OCI-LY7 (cell line): ENCODE data around the gene DGKQ. TPM values are rescaled to one million over a fixed set of nuclear protein-coding genes. Genes with fewer than 3 reads are reported as not detected.

ENCODE experiments used
- BruUV-seq: library from RNA; stranded (reverse); fragments of 400-500 nt; replicated peaks from 2 replicates; lab custom pipeline; 2021; lab: Mats Ljungman, UMichigan
- CTCF ChIA-PET: fragments of 300-600 bp; sonication (Branson Sonifier 250); formaldehyde crosslinking; loops from one replicate; lab custom pipeline; 2022; ENCODE audit warnings: antibody characterized with exemption; ENCODE audit not compliant: unreplicated experiment; lab: Charles Lee
- POLR2A ChIA-PET: fragments of 300-600 bp; sonication (Branson Sonifier 250); formaldehyde crosslinking; loops from one replicate; lab custom pipeline; 2022; ENCODE audit warnings: antibody characterized with exemption; lab: Charles Lee
- DNase-seq: peaks from one replicate; pipeline ENCODE4 v3.0.0-alpha.2; 2015; ENCODE audit warnings: low spot score
- H2AFZ ChIP-seq: fragments of 200-600 bp; sonication (generic), shearing (Covaris generic); 2 replicates; pipeline ENCODE4 v1.6.1; 2014; ENCODE audit warnings: mild to moderate bottlenecking, antibody characterized with exemption, low read length, moderate library complexity
- H3K27ac ChIP-seq: fragments of 200-600 bp; sonication (generic); 2 replicates; pipeline ENCODE4 v1.5.1; 2014; ENCODE audit warnings: mixed run types, low read depth, mild to moderate bottlenecking, moderate library complexity, low read length, inconsistent platforms; ENCODE audit not compliant: poor library complexity, severe bottlenecking
- H3K36me3 ChIP-seq: fragments of 200-600 bp; sonication (generic); 2 replicates; pipeline ENCODE4 v1.6.1; 2014; ENCODE audit warnings: mild to moderate bottlenecking, antibody characterized with exemption, low read length, moderate library complexity, mixed read lengths; ENCODE audit not compliant: insufficient read depth
- H3K4me1 ChIP-seq: fragments of 200-600 bp; sonication (generic); 2 replicates; pipeline ENCODE4 v1.5.1; 2014; ENCODE audit warnings: mild to moderate bottlenecking, low read length; ENCODE audit not compliant: insufficient read depth, poor library complexity, severe bottlenecking
- H3K4me2 ChIP-seq: fragments of 200-600 bp; sonication (generic); 2 replicates; pipeline ENCODE4 v1.6.1; 2014; ENCODE audit warnings: mild to moderate bottlenecking, low read length
- H3K4me3 ChIP-seq: fragments of 200-600 bp; sonication (generic); 2 replicates; pipeline ENCODE4 v1.5.1; 2014; ENCODE audit warnings: mild to moderate bottlenecking, low read depth, low read length; ENCODE audit not compliant: poor library complexity, severe bottlenecking
- H3K79me2 ChIP-seq: fragments of 200-600 bp; sonication (generic); 2 replicates; pipeline ENCODE4 v1.6.1; 2016; ENCODE audit warnings: low read depth, mild to moderate bottlenecking, low read length, moderate library complexity, mixed read lengths; ENCODE audit not compliant: insufficient read depth
- H3K9me2 ChIP-seq: fragments of 200-600 bp; sonication (generic); 2 replicates; pipeline ENCODE4 v1.6.1; 2016; ENCODE audit warnings: mild to moderate bottlenecking, low read length, mixed read lengths; ENCODE audit not compliant: insufficient read depth
- H3K9me3 ChIP-seq: fragments of 200-600 bp; sonication (generic); 2 replicates; pipeline ENCODE4 v1.6.1; 2014; ENCODE audit warnings: mild to moderate bottlenecking, mixed run types, low read length, mixed read lengths
- H4K20me1 ChIP-seq: fragments of 200-600 bp; sonication (generic); 2 replicates; pipeline ENCODE4 v1.6.1; 2014; ENCODE audit warnings: mild to moderate bottlenecking, antibody characterized with exemption, low read length, moderate library complexity, mixed read lengths; ENCODE audit not compliant: insufficient read depth
- EZH2phosphoT487 ChIP-seq: fragments of 200-600 bp; sonication (generic); IDR thresholded peaks from 2 replicates; pipeline ENCODE4 v1.6.1; 2018; ENCODE audit warnings: low read depth, borderline replicate concordance, mild to moderate bottlenecking, mixed run types, antibody characterized with exemption, low read length, moderate library complexity, mixed read lengths
- intact Hi-C: fragments of 100-400 bp; cut with micrococcal nuclease; formaldehyde crosslinking; loops from one replicate; pipeline ENCODE4 v1.10.0; 2022; ENCODE audit not compliant: unreplicated experiment
- total RNA-seq, 2 experiments: library from RNA; depleted of rRNA in 1 of 2; stranded (reverse); fragments of >200 nt in 1 of 2; shearing (Covaris generic) in 1 of 2; gene quantifications; 2 replicates each; pipeline ENCODE4 v1.2.3, GENCODE V29; 2014 to 2022
- TF ChIP-seq, protein P1 (sequence below): fragments of 200-600 bp; sonication (generic); conservative IDR thresholded peaks from 2 replicates; pipeline ENCODE4 v1.5.1; 2014; ENCODE audit warnings: mild to moderate bottlenecking, antibody characterized with exemption, low read length, moderate library complexity, mixed read lengths

The DGKQ gene
- total RNA-seq, 2 experiments from 2014 or later = 11.3 to 15.2 TPM

DNA sequence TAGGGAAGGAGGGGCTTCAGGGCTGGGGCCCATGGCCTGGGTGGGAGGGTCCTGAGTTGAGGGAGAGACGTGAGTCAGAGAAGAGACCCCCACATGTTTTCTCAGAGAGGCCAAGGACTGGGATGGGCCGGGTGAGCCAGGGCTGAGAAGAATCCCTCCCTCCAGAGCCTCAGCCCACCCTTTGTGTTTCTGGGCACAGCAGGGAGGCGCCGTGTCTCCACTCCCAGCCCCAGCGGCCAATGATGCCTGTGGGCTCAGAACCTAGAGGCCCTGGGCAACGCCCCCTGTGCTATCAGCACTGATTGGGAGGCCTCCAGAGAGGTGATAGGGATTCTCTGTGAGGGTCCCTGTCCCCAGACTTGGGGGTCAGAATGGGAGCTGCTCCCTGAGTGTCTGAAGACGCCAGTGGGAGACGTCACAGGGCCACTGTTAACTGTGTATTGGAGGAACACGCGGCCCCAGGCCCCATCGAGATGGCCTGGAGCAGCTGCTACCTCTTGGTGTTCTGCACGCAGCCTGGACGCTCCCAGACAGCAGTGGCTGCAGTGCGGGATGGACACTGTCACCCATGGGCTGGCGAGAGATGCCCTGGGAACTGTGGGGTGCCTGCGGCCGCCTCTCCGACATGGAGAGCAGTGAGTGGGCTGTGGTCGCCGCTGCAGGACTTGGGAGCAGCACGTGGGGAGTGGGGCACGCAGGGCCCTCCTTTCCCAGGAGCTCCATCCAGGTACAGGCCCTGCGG is 46.5 kb upstream of the DGKQ start:
- intact Hi-C loops = loop anchor here (10.0 kb wide), 1 partner anchor 225 kb away; the partner anchor contains the start of gene CTBP1
- H2AFZ ChIP-seq = no peak overlapping the region
- no peaks in the 10 kb centered on the region for H3K9me2 ChIP-seq
- peaks cover 9% of the 10 kb centered on the region for H3K4me1 ChIP-seq
- BruUV-seq = no TSS peak
- no peak overlapping the region for H3K4me2 ChIP-seq
- no peak for DNase-seq
- H3K79me2 ChIP-seq = no peaks in the 10 kb centered on the region
- H3K9me3 ChIP-seq = no peaks in the 10 kb centered on the region
- no peaks in the 10 kb centered on the region for H4K20me1 ChIP-seq
- H3K27ac ChIP-seq = no peak overlapping the region
- no peak for TF ChIP-seq EZH2phosphoT487
- TF ChIP-seq, protein P1, sequence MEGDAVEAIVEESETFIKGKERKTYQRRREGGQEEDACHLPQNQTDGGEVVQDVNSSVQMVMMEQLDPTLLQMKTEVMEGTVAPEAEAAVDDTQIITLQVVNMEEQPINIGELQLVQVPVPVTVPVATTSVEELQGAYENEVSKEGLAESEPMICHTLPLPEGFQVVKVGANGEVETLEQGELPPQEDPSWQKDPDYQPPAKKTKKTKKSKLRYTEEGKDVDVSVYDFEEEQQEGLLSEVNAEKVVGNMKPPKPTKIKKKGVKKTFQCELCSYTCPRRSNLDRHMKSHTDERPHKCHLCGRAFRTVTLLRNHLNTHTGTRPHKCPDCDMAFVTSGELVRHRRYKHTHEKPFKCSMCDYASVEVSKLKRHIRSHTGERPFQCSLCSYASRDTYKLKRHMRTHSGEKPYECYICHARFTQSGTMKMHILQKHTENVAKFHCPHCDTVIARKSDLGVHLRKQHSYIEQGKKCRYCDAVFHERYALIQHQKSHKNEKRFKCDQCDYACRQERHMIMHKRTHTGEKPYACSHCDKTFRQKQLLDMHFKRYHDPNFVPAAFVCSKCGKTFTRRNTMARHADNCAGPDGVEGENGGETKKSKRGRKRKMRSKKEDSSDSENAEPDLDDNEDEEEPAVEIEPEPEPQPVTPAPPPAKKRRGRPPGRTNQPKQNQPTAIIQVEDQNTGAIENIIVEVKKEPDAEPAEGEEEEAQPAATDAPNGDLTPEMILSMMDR = no peak
- CTCF ChIA-PET = no interaction called here
- no peaks in the 10 kb centered on the region for H3K36me3 ChIP-seq
- no peak overlapping the region for H3K4me3 ChIP-seq
- POLR2A ChIA-PET = no interaction called here

DNA sequence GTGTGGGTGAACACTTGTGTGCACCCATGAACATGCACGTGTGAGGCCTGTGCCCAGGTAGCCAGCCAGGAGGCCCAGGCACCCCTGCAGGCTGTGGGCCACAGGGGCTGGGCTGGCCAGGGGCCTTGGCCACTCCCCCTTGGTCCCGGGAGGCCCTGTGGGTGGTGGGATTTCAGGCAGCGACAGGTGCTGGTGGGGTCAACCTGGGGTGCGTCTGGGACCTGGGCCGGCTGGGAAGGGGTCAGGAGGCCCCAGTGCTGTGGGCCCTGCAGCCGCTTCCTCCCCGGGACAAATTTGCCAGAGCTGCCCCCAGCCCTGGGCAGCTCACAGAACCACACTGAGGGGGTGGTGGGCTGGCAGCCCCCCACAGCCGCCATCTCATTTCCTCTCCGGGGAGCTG is 46.0 kb upstream of the DGKQ start:
- TF ChIP-seq EZH2phosphoT487 = no peak
- TF ChIP-seq, protein P1 = no peak
- H3K4me3 ChIP-seq = no peak overlapping the region
- H3K36me3 ChIP-seq = no peaks in the 10 kb centered on the region
- no peak overlapping the region for H3K27ac ChIP-seq
- H3K79me2 ChIP-seq = no peaks in the 10 kb centered on the region
- no peaks in the 10 kb centered on the region for H3K9me3 ChIP-seq
- H2AFZ ChIP-seq = no peak overlapping the region
- peaks cover 9% of the 10 kb centered on the region for H3K4me1 ChIP-seq
- DNase-seq = no peak
- ChIA-PET CTCF (no interaction called here), POLR2A (no interaction called here)
- H4K20me1 ChIP-seq = no peaks in the 10 kb centered on the region
- intact Hi-C loops = loop anchor here (10.0 kb wide), 1 partner anchor 225 kb away; the partner anchor contains the start of gene CTBP1
- H3K9me2 ChIP-seq = no peaks in the 10 kb centered on the region
- no peak overlapping the region for H3K4me2 ChIP-seq
- no TSS peak for BruUV-seq
